Skeletal muscle tissue (tissue), 4 donors: Measurements from ENCODE around the gene EFNB3. TPM values are rescaled to one million over a fixed set of nuclear protein-coding genes. Genes with fewer than 3 reads are reported as not detected.
A peak's percentile ranks its signal among the peaks of the same experiment; 100 is the strongest.

ENCODE experiments used
- H3K27ac ChIP-seq: one replicate; pipeline ENCODE4 v1.7.0; 2013; ENCODE audit warnings: mild to moderate bottlenecking, low read depth, low read length, inconsistent platforms
- H3K27me3 ChIP-seq, 3 donors: one replicate each; pipeline ENCODE4 v1.7.0; 2013; ENCODE audit warnings: low read length in 3 of 3; ENCODE audit not compliant: control insufficient read depth in 3 of 3, insufficient read depth in 3 of 3
- H3K36me3 ChIP-seq, 3 donors: one replicate each; pipeline ENCODE4 v1.7.0; 2013; ENCODE audit warnings: low read length in 3 of 3; ENCODE audit not compliant: control insufficient read depth in 3 of 3, insufficient read depth in 3 of 3
- H3K4me1 ChIP-seq, 3 donors: one replicate each; pipeline ENCODE4 v1.7.0; 2013; ENCODE audit warnings: low read length in 3 of 3, mild to moderate bottlenecking in 3 of 3; ENCODE audit not compliant: control insufficient read depth in 3 of 3, insufficient read depth in 3 of 3
- H3K4me3 ChIP-seq, 3 donors: one replicate each; pipeline ENCODE4 v1.7.0; 2013; ENCODE audit warnings: low read length in 3 of 3
- H3K9ac ChIP-seq, 3 donors: one replicate each; pipeline ENCODE4 v1.7.0; 2013; ENCODE audit warnings: low read length in 3 of 3, mild to moderate bottlenecking in 3 of 3, moderate library complexity in 2 of 3, low read depth in 1 of 3
- H3K9me3 ChIP-seq, 3 donors: one replicate each; pipeline ENCODE4 v1.7.0; 2013; ENCODE audit warnings: low read length in 3 of 3; ENCODE audit not compliant: control insufficient read depth in 3 of 3
- total RNA-seq: library from RNA; depleted of rRNA; stranded (reverse); fragments of >200 nt; gene quantifications from one replicate; pipeline ENCODE4 v1.2.3, GENCODE V29; 2014
- donor health status: Osteomylitis.

EFNB3 gene
- total RNA-seq, 1 donor from 2014 or later: 1.0 TPM

DNA sequence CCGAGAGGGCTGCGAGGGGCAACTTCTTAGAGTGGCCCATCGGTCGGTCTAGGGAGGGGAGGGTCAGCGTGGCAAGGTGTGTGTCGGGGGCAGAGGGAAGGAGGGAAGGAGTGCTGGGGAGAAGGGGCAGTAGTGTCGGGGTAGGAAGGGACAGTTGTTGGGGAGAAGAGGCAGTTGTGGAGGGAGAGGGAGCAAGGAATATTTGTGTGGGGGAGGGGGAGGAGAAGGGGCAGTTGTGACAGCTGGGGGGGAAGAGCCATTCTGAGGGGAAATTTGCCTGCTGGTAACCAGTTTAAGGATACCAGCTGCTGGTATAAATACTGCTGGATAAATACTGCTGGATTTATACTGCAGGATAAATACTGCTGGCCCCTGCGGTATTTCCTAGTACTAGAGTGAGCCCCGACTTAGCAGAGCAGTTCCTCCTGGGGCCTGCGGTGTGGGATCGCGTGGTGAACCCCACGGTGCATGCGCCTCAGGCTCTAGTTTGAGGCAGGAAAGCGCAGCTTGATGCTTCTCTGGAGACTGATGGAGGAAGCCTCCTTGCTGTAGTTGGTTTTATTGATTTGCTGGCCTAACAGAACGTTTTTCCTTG lies 12.9 kb downstream of the EFNB3 start:
- Histone ChIP-seq H3K4me1 (peaks cover 7 to 11% (median 8%) of the 10 kb centered on the region in 3 donors), H3K36me3 (no peaks in the 10 kb centered on the region), H3K9me3 (no peaks in the 10 kb centered on the region), H3K27me3 (peaks cover 49 to 73% (median 50%) of the 10 kb centered on the region in 3 donors), H3K4me3 (peak overlapping the region; percentile 51 to 63 (median 60)), H3K9ac (peak overlapping the region in 1 of 3 donors; percentile 66), H3K27ac (no peak overlapping the region)

- H3K27ac ChIP-seq: no peak overlapping the region
- peaks cover 43 to 63% (median 48%) of the 10 kb centered on the region in 3 donors for H3K27me3 ChIP-seq
- no peak overlapping the region for H3K4me3 ChIP-seq
- no peaks in the 10 kb centered on the region for H3K36me3 ChIP-seq
- H3K4me1 ChIP-seq: peaks cover 7 to 11% (median 8%) of the 10 kb centered on the region in 3 donors
- H3K9ac ChIP-seq: no peak overlapping the region
- H3K9me3 ChIP-seq: no peaks in the 10 kb centered on the region
These were observed 14.7 kb downstream of the EFNB3 start for GRCh38 chr17:7719661-7720060.

- Histone ChIP-seq H3K9me3 (no peaks in the 10 kb centered on the region), H3K27ac (no peak overlapping the region), H3K9ac (no peak overlapping the region), H3K36me3 (no peaks in the 10 kb centered on the region), H3K4me3 (no peak overlapping the region), H3K4me1 (peaks cover 7 to 11% (median 8%) of the 10 kb centered on the region in 3 donors), H3K27me3 (peaks cover 40 to 59% (median 47%) of the 10 kb centered on the region in 3 donors)
These were observed 15.1 kb downstream of the EFNB3 start for GRCh38 chr17:7720125-7720524.

DNA sequence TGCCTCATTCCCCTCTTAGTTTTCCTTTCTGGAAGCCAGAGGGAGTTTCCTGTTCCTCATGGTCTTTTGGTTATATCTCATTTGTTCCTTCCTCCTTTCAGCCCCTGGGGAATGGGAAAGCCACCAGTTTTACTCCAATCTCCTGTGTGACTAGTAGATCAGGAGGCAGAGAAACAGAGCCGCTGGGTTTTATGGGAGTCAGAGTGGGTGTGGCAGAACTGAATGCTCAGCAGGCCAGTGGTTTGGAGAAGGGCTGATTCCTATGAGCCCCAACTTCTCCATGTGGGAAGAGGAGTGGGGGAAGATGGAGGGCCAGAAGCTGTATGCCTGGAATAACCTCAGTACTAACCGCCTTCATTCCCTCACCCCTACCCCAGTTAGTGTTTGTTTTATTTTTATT lies 16.6 kb downstream of the EFNB3 start:
- Histone ChIP-seq H3K9ac (no peak overlapping the region), H3K36me3 (no peaks in the 10 kb centered on the region), H3K9me3 (no peaks in the 10 kb centered on the region), H3K4me3 (no peak overlapping the region), H3K27ac (no peak overlapping the region), H3K4me1 (peaks cover 4 to 8% (median 6%) of the 10 kb centered on the region in 3 donors), H3K27me3 (peaks cover 25 to 44% (median 35%) of the 10 kb centered on the region in 3 donors)

DNA sequence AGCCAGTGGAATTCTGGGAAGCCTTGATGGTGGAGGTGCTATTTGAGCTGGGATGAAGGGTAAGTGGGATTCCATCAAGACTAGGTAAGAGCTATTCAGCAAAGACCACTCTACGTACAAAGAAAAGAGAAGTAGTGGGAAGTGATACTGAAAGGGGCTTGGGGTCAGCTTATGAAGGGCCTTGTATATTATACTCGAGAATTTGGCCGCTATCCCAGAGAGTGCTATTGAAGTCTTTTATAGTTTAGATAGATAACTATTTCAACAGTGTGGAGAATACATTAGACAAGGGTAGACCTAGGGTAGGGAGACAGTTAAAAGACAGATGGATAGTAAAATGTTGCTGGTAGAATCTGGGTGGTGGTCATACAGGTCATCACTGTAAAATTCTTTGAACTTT lies 22.9 kb downstream of the EFNB3 start:
- Histone ChIP-seq H3K9me3 (no peaks in the 10 kb centered on the region), H3K4me1 (no peaks in the 10 kb centered on the region), H3K27ac (no peak overlapping the region), H3K9ac (no peak overlapping the region), H3K27me3 (peaks cover 6 to 20% (median 12%) of the 10 kb centered on the region in 3 donors), H3K36me3 (no peaks in the 10 kb centered on the region), H3K4me3 (no peak overlapping the region)

DNA sequence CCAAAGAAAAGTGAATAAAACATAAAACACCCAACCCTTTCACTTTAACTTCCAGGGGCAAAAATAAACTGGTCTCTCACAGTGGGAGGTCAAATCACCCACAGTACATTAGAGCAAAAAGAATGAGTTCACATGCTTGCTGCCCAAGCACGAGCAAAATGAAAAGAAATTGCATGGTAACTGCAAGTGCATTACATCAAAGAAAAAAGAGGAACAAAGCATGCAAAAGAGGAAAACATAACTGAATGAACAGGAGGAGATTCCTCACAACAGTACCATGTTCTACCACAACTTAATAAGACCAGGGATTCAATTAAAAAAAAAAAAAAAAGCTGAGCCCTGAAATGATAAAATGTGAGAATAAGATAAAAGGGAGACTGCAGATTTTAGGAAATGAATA lies 24.8 kb downstream of the EFNB3 start:
- Histone ChIP-seq H3K9ac (no peak overlapping the region), H3K36me3 (no peaks in the 10 kb centered on the region), H3K27me3 (peaks cover 5 to 10% (median 9%) of the 10 kb centered on the region in 3 donors), H3K4me1 (no peaks in the 10 kb centered on the region), H3K4me3 (no peak overlapping the region), H3K9me3 (no peaks in the 10 kb centered on the region), H3K27ac (no peak overlapping the region)

DNA sequence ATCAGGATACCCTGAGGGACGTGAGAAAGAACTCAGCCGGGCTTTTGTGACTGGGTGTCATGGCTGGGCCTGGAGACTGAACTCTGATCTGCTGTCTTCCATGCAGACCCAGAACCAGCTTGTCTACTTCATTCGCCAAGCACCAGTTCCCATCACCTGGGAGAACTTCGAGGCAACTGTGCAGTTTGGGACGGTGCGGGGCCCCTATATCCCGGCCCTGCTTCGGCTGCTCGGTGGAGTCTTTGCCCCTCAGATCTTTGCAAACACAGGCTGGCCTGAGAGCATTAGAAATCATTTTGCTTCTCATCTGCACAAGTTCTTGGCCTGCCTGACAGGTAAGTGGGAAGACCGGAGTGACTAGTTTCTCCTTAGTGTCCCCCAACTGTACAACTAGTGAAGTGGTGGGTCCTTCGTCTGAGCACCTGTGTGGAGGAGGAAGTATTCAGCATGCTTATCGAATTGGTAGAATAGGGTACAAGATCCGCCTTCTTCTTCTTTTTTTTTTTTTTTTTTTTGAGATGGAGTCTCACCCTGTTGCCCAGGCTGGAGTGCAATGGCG lies 28.1 kb downstream of the EFNB3 start:
- no peak overlapping the region for H3K27ac ChIP-seq
- no peaks in the 10 kb centered on the region for H3K4me1 ChIP-seq
- no peak overlapping the region for H3K4me3 ChIP-seq
- no peaks in the 10 kb centered on the region for H3K36me3 ChIP-seq
- no peaks in the 10 kb centered on the region for H3K9me3 ChIP-seq
- H3K27me3 ChIP-seq: peaks cover 8 to 17% (median 14%) of the 10 kb centered on the region in 3 donors
- H3K9ac ChIP-seq: no peak overlapping the region

GRCh38 chr17:7737601-7738000 lies 32.6 kb downstream of the EFNB3 start:
- no peak overlapping the region for H3K4me3 ChIP-seq
- peaks cover 0 to 2% (median 0%) of the 10 kb centered on the region in 3 donors for H3K4me1 ChIP-seq
- H3K27ac ChIP-seq: no peak overlapping the region
- H3K9ac ChIP-seq: no peak overlapping the region
- H3K9me3 ChIP-seq: no peaks in the 10 kb centered on the region
- no peaks in the 10 kb centered on the region for H3K36me3 ChIP-seq
- H3K27me3 ChIP-seq: peaks cover 18 to 33% (median 30%) of the 10 kb centered on the region in 3 donors

DNA sequence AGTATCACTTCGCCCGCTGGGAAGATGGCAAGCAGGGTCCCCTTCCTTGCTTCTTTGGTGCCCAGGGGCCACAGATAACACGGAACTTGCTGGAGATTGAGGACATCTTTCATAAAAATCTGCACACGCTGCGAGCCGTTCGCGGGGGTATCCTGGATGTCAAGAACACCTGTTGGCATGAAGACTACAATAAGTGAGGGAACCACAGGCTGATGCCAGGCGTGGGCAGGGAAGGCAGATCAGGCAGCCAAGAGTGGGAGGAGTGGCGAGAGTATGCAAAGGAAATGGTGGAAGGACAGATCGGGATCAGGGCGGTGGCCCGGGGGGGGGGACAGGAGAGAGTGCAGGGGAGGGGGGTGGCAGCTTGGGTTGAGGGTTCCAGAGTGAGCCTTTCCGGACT lies 34.7 kb downstream of the EFNB3 start:
- Histone ChIP-seq H3K36me3 (no peaks in the 10 kb centered on the region), H3K4me3 (no peak overlapping the region), H3K9me3 (no peaks in the 10 kb centered on the region), H3K9ac (no peak overlapping the region), H3K27me3 (peaks cover 20 to 33% (median 27%) of the 10 kb centered on the region in 3 donors), H3K4me1 (peaks cover 0 to 2% (median 0%) of the 10 kb centered on the region in 3 donors), H3K27ac (no peak overlapping the region)

DNA sequence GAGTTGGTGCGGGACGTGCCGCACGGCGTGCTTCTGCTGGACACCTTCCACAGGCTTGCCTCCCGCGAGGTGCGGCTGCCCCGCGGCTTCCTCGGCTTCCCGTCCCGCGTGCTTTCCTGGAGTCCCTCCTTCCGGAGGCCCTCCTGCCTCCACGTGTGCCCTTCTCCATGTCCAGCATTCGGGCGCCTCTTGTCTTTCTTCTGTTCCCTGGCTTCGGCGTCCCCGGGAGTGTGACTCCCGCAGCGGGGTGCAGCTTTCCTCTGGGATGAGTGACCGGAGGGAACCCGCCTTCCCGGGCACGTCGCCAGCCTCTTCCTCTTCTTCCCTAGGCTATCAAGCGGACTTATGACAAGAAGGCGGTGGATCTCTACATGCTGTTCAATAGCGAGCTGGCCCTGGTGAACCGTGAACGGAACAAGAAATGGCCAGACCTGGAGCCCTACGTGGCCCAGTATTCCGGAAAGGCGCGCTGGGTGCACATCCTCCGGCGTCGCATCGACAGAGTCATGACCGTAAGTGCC lies 35.5 kb downstream of the EFNB3 start:
- peak overlapping the region in 2 of 3 donors; percentile 20 to 29 for H3K4me3 ChIP-seq
- H3K9ac ChIP-seq: no peak overlapping the region
- H3K36me3 ChIP-seq: no peaks in the 10 kb centered on the region
- peaks cover 0 to 2% (median 0%) of the 10 kb centered on the region in 3 donors for H3K4me1 ChIP-seq
- peaks cover 20 to 33% (median 27%) of the 10 kb centered on the region in 3 donors for H3K27me3 ChIP-seq
- H3K27ac ChIP-seq: no peak overlapping the region
- H3K9me3 ChIP-seq: no peaks in the 10 kb centered on the region
